HG03469 (cell line): ENCODE measurements around the gene CDH13.

Experiments
- ATAC-seq: cut with Tn5 transposase; IDR thresholded peaks from one replicate; pipeline ENCODE4 v1.9.1; 2021; ENCODE audit warnings: mild to moderate bottlenecking, moderate library complexity, moderate number of reproducible peaks; ENCODE audit not compliant: unreplicated experiment

The CDH13 gene

GRCh38 chr16:83312718-83313245, 686.0 kb downstream of the CDH13 start:
- no peak for ATAC-seq

- ATAC-seq = no peak
Measured at GRCh38 chr16:83315271-83315670, 688.5 kb downstream of the CDH13 start.

GRCh38 chr16:83316458-83316857, 689.7 kb downstream of the CDH13 start:
- no peak for ATAC-seq

- ATAC-seq = no peak
Measured at GRCh38 chr16:83318390-83318789, 691.6 kb downstream of the CDH13 start.

GRCh38 chr16:83328936-83329335, 702.2 kb downstream of the CDH13 start:
- no peak for ATAC-seq

GRCh38 chr16:83329441-83329840, 702.7 kb downstream of the CDH13 start:
- no peak for ATAC-seq

- no peak for ATAC-seq
Measured at GRCh38 chr16:83330251-83330650, 703.5 kb downstream of the CDH13 start.

- no peak for ATAC-seq
Measured at GRCh38 chr16:83335076-83335475, 708.3 kb downstream of the CDH13 start.

GRCh38 chr16:83336603-83337002, 709.8 kb downstream of the CDH13 start:
- ATAC-seq = no peak

GRCh38 chr16:83338138-83338537, 711.4 kb downstream of the CDH13 start:
- no peak for ATAC-seq

- no peak for ATAC-seq
Measured at GRCh38 chr16:83338941-83339340, 712.2 kb downstream of the CDH13 start.

GRCh38 chr16:83343935-83344366, 717.2 kb downstream of the CDH13 start:
- no peak for ATAC-seq

- no peak for ATAC-seq
Measured at GRCh38 chr16:83345846-83346640, 719.3 kb downstream of the CDH13 start.

GRCh38 chr16:83348991-83349390, 722.2 kb downstream of the CDH13 start:
- ATAC-seq = no peak

GRCh38 chr16:83350481-83350880, 723.7 kb downstream of the CDH13 start:
- no peak for ATAC-seq

GRCh38 chr16:83351846-83352245, 725.1 kb downstream of the CDH13 start:
- ATAC-seq = no peak

GRCh38 chr16:83353241-83353640, 726.5 kb downstream of the CDH13 start:
- ATAC-seq = no peak

- no peak for ATAC-seq
Measured at GRCh38 chr16:83354015-83354414, 727.2 kb downstream of the CDH13 start.

- no peak for ATAC-seq
Measured at GRCh38 chr16:83355570-83356218, 728.9 kb downstream of the CDH13 start.

GRCh38 chr16:83356266-83356665, 729.5 kb downstream of the CDH13 start:
- ATAC-seq = no peak

GRCh38 chr16:83356986-83357385, 730.2 kb downstream of the CDH13 start:
- no peak for ATAC-seq

GRCh38 chr16:83363521-83363920, 736.8 kb downstream of the CDH13 start:
- ATAC-seq = no peak
